ENCODE data around the gene ZBTB32. TPM values are rescaled to one million over a fixed set of nuclear protein-coding genes. Genes with fewer than 3 reads are reported as not detected.

The ZBTB32 gene
- total RNA-seq, 1 donor from 2014 or later, result not detected

- no peak for TF ChIP-seq CTCF (conservative IDR thresholded peaks at IDR 0.05; ENCODE audit: low read depth, low read length)
- H3K4me3 ChIP-seq (ENCODE audit: low read depth, low read length), result peak within 1 kb of the TSS; percentile 81
- peak; percentile 95 for DNase-seq (ENCODE audit: low read depth)
These were observed 53.6 kb downstream of the ZBTB32 start, which contains the start of gene PROSER3 for GRCh38 chr19:35757749-35758608. TSS of gene PROSER3 (plus strand) at chr19:35758176. CDS start at chr19:35758216, 40 bp downstream.

GRCh38 chr19:35759697-35760096 is 55.3 kb downstream of the ZBTB32 start:
- TF ChIP-seq CTCF (conservative IDR thresholded peaks at IDR 0.05; ENCODE audit: low read depth, low read length), result no peak
- no peak for DNase-seq (ENCODE audit: low read depth)
- H3K4me3 ChIP-seq (ENCODE audit: low read depth, low read length), result no peak overlapping the region

GRCh38 chr19:35760711-35761349 is 56.5 kb downstream of the ZBTB32 start:
- no peak for TF ChIP-seq CTCF (conservative IDR thresholded peaks at IDR 0.05; ENCODE audit: low read depth, low read length)
- DNase-seq (ENCODE audit: low read depth), result no peak
- no peak overlapping the region for H3K4me3 ChIP-seq (ENCODE audit: low read depth, low read length)

- no peak for DNase-seq (ENCODE audit: low read depth)
- no peak overlapping the region for H3K4me3 ChIP-seq (ENCODE audit: low read depth, low read length)
- no peak for TF ChIP-seq CTCF (conservative IDR thresholded peaks at IDR 0.05; ENCODE audit: low read depth, low read length)
These were observed 60.3 kb downstream of the ZBTB32 start for GRCh38 chr19:35764432-35765315.

Other genes with a start within 250 kb of the ZBTB32 start
- gene KRTDAP, start 214.1 kb upstream of the ZBTB32 start, total RNA-seq, result not detected in 2 replicates
- 195 and 200 TPM in 2 replicates for gene DMKN, start 190.9 kb upstream of the ZBTB32 start, total RNA-seq
- not detected in 2 replicates for gene SBSN, start 176.2 kb upstream of the ZBTB32 start, total RNA-seq
- not detected in 2 replicates for gene GAPDHS, start 171.1 kb upstream of the ZBTB32 start, total RNA-seq
- 157 and 167 TPM in 2 replicates for gene TMEM147, start 158.9 kb upstream of the ZBTB32 start, total RNA-seq
- not detected in 2 replicates for gene ATP4A, start 140.9 kb upstream of the ZBTB32 start, total RNA-seq
- not detected in 2 replicates for gene PMIS2, start 118.4 kb upstream of the ZBTB32 start, total RNA-seq
- 19.2 and 19.7 TPM in 2 replicates for gene HAUS5, start 91.8 kb upstream of the ZBTB32 start, total RNA-seq
- 114 and 116 TPM in 2 replicates for gene RBM42, start 75.5 kb upstream of the ZBTB32 start, total RNA-seq
- 0.35 TPM in 1 of 2 replicates, not detected in the other for gene ETV2, start 62.8 kb upstream of the ZBTB32 start, total RNA-seq
- gene COX6B1, start 56.2 kb upstream of the ZBTB32 start, total RNA-seq, result 496 and 575 TPM in 2 replicates
- gene UPK1A, start 38.0 kb upstream of the ZBTB32 start, total RNA-seq, result not detected in 2 replicates
- gene KMT2B, start 13.4 kb downstream of the ZBTB32 start, total RNA-seq, result 7.4 and 20.2 TPM in 2 replicates
- gene IGFLR1, start 37.9 kb downstream of the ZBTB32 start, total RNA-seq, result 7.9 and 15.3 TPM in 2 replicates
- gene U2AF1L4, start 40.9 kb downstream of the ZBTB32 start, total RNA-seq, result 5.9 and 6.5 TPM in 2 replicates
- 49.6 and 63.7 TPM in 2 replicates for gene PSENEN, start 41.1 kb downstream of the ZBTB32 start, total RNA-seq
- 12.7 and 18.9 TPM in 2 replicates for gene LIN37, start 44.0 kb downstream of the ZBTB32 start, total RNA-seq
- 0.14 and 2.0 TPM in 2 replicates for gene HSPB6, start 52.5 kb downstream of the ZBTB32 start, total RNA-seq
- 14.3 and 14.7 TPM in 2 replicates for gene PROSER3, start 53.6 kb downstream of the ZBTB32 start, total RNA-seq
- gene ARHGAP33, start 71.0 kb downstream of the ZBTB32 start, total RNA-seq, result 2.6 and 13.3 TPM in 2 replicates
- not detected in 2 replicates for gene PRODH2, start 108.3 kb downstream of the ZBTB32 start, total RNA-seq
- not detected in 2 replicates for gene NPHS1, start 147.9 kb downstream of the ZBTB32 start, total RNA-seq
- gene KIRREL2, start 152.4 kb downstream of the ZBTB32 start, total RNA-seq, result not detected in 2 replicates
- gene APLP1, start 164.0 kb downstream of the ZBTB32 start, total RNA-seq, result 1.1 and 8.4 TPM in 2 replicates
- gene NFKBID, start 196.0 kb downstream of the ZBTB32 start, total RNA-seq, result 3.9 and 10.7 TPM in 2 replicates
- gene HCST, start 198.0 kb downstream of the ZBTB32 start, total RNA-seq, result not detected in 2 replicates
- not detected in 2 replicates for gene TYROBP, start 203.7 kb downstream of the ZBTB32 start, total RNA-seq
- gene LRFN3, start 231.8 kb downstream of the ZBTB32 start, total RNA-seq, result 6.2 and 12.7 TPM in 2 replicates